GM18526 (cell line): ENCODE measurements around the gene GPSM3.

Experiments used
- POLR2A ChIP-seq: IDR thresholded peaks from 3 replicates; pipeline ENCODE4 v1.6.1; 2011; ENCODE audit not compliant: insufficient read length; ENCODE audit errors: extremely low read depth

Gene GPSM3

DNA sequence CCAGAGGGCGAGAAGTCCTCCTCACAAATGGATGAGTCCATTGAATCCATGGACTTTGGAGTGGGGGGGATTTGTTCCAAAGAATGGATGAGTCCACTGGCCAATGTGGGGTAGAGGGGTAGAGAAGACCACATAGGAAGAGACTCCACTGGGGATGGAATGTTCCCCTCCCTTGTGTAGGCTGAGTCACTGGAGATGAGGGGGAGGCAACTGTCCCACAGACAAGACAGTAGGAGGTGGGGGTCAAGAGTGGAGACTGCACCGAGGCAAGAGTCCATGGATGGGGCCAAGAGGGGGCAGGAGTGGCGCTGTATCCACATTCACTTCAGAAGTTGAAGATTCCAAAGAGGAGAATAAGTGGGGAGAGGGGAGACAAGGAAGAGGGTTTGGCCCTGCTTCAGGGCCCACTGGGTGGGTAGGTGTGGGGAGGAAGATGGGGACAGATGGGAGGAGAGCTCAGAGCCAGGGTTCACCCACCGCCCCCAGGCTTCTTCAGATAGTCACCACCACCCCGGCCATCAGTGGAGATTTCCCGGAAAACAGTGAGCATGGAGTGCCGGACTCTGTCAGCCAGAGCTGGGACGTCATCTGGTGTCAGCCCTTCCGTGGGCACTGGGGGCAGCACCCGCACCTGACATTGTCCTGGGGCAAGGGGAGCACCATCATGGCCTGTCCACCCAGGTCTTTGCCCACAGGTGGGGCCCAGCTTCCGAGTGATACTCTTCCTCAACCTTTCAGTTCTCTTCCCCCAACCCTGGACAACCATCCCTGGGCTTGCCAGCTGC lies 23.4 kb downstream of the GPSM3 start:
- TF ChIP-seq POLR2A = no peak

DNA sequence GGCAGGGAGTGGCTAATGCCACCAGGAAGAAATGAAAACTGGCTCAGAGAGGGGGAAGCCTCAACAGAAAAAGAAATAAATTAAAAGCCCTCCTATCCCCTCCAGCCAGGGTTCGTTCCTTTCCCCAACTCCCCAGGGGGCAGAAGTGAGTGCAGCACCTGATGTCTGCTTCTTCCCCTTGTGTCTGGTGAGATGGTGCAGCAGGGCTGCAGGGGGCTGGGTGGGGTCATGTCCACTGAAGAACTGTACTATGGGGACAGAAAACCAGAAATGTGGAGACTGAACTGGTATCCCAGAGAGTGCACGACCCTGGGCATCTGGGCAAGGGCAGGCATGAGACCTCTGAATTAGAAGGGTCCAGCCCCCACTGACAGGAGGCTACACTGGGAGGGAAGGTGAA lies 24.1 kb downstream of the GPSM3 start:
- TF ChIP-seq POLR2A = no peak

- TF ChIP-seq POLR2A = no peak
Measured at GRCh38 chr6:32167761-32168262, 24.6 kb downstream of the GPSM3 start.

DNA sequence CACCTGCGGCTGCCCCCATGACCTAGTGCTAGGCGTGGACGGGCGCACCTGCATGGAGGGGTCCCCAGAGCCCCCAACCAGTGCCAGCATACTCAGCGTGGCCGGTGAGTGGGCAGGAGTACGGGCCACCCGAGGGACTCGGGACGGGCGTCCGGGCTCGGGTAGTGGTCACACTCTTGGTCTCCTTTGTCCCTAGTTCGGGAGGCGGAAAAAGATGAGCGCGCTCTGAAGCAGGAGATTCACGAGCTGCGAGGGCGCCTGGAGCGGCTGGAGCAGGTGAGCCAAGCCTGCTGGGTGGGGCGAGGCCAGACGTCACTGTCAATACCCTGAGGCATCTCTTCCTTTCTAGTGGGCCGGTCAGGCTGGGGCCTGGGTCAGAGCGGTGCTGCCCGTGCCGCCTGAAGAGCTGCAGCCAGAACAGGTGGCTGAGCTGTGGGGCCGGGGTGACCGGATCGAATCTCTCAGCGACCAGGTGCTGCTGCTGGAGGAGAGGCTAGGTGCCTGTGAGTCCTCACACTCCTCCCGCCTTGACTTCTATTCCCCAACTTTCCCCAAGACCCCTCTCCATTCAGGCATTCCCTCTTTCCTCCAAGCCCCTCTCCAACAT lies 25.2 kb downstream of the GPSM3 start:
- TF ChIP-seq POLR2A = no peak

- TF ChIP-seq POLR2A = no peak
Measured at GRCh38 chr6:32166411-32167061, 25.9 kb downstream of the GPSM3 start.

GRCh38 chr6:32164295-32164694 lies 28.1 kb downstream of the GPSM3 start, which contains the start of gene EGFL8:
Gene EGFL8, plus strand, starts transcription at chr6:32164595. Its CDS starts 1,571 bp downstream, at chr6:32166166.
- TF ChIP-seq POLR2A = no peak

- TF ChIP-seq POLR2A = no peak
Measured at GRCh38 chr6:32163559-32164258, 28.7 kb downstream of the GPSM3 start.

DNA sequence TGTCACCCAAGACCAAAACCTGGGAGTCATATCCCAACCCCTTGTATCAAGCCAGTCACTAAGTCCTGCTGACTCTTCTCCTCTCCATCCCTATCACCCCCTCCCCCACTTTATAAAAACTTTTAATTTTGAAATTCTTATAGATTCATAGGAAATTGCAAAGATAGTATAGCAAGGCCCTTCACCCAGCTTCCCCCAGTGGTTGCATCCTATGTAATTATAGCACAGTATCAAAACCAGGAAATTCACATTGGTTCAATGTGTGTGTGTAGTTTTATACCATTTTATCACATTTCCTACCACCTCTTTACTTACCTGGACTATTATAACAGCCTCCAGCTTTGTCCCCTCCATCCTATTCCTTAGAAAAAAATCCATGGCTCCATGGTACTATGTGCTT lies 34.4 kb downstream of the GPSM3 start:
- no peak for TF ChIP-seq POLR2A

- TF ChIP-seq POLR2A = no peak
Measured at GRCh38 chr6:32156891-32157290, 35.6 kb downstream of the GPSM3 start.

- no peak for TF ChIP-seq POLR2A
Measured at GRCh38 chr6:32154514-32155161, 37.8 kb downstream of the GPSM3 start.

DNA sequence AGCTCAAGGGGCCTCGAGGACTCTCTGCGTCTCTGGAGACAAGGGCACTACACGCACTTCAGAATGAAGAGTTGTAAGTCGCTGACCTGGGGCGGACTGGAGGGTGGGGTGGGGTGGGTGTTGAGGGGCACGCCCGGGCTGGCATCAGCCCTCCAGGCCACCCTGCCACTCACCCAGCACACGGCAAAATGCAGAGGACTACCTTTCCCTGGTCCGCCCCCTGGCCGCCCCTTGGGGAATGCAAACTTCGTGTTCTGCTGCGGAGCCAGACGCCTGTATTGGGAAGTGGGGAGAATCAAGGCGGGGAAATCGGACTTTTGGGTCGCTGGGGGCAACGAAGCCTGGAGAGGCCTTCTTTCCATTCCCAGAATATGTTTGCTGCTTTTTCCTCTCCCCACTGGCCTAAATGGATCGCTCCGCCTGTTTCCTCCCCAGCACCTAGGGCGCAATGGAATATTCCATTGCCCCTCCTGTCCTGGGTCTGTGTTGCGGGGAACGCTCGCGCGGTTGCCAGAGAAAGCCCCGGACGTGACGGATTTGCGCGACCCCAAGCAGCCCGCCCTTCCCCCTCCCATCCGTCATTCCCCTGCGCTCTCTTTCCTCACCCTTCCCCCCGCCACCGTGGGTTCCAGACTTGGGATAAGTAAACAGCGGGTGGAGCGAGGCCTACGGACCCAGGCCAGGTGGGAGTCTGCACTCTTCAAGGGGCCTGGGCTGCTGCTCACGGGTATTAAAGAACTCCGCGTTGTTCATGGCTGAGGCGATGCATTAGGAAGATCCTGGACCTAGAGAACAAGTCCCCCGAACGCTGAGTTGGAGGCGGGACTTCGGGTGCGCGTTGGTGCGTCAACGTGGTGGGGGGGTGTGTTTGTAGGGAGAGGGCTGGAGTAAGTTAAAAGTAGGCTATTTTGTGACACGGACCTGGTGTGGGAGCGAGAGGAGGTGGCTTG lies 38.6 kb downstream of the GPSM3 start, which contains the start of gene PPT2:
Gene PPT2, plus strand, starts transcription at position 578 of the 950 bp plus-strand sequence. CDS start 454 bp downstream, outside the sequence.
- TF ChIP-seq POLR2A = no peak

GRCh38 chr6:32152769-32153563 lies 39.5 kb downstream of the GPSM3 start:
- no peak for TF ChIP-seq POLR2A
